NCI-H187 (cell line): ENCODE data around the gene KCNAB2.

Experiments
- DNase-seq, 2 experiments: peaks; one replicate each; lab custom pipeline; 2025; lab: John Stamatoyannopoulos, UW

KCNAB2 gene

DNA sequence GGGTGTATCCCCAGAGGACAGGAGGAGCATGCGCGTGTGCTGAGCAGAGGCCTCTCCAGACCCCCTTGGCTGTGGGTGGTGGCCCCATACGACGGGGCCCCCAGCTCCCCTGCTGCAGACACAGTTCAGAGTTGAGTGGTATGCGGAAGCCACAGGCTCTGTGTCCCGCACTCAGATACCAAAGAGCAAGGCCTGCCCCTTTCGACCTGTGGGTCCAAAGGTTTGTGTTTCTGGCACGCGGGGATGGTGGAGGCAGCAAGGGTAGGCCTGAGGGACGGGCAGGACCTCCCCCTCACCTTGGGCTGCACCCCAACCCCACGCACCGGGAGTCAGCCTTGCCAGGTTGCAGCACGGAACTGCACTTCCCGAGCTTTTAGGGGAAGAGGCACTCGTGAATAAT is at the start of gene KCNAB2:
TSS of gene KCNAB2 (plus strand) at position 328 of the 400 bp plus-strand sequence. CDS start 5,649 bp downstream, outside the sequence.
- DNase-seq, result no peak

DNA sequence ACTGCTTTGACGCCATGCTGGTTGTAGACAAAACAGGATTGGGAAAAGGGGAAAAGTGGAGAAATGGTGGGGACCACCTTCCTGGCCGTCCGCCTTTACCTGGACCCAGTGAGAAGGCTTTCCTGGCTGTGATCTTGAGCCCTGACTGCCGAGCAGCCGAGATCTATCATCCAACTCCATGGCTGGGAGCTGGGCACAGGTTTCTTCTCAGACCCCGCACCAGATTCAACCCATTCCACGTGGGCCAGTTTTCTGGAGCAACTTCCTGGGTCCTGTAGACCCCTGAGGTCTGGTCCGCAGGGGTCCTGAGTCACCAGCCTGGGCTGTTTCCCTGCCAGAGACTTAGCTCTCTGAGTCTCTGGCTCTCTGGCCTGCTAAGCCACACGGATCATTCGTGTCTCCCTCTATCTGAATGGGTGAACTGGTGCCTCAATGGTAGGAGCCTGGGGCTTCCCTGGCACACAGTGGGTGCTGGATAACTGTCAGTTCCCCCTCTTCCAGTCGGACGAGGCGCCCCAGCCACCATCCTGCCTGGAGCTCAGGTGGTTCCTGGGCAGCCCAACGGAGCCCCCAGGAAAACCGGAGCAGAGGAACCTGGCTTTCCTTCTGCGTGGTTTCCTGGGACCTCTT is 48.9 kb upstream of the KCNAB2 start:
- DNase-seq, result no peak

DNA sequence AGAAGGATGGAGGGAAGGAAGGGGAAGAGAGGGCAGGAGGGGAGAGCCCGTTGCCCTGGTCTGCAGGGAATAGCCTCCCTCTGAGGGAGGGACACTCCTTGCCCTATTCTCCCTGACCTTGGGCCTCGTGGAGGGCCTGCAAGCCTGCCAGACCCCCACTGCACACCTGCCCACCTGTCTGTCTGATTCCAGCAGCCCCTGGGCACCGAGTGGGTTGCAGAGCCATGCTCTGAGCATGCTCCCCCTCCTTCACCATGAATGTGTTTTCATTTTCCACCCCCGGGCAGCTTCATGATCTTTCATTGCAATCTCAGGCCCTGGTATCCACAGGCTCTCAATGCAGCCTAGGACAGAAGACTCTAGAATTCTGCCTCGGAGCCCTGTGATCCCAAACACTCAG is 48.4 kb upstream of the KCNAB2 start:
- no peak for DNase-seq

DNA sequence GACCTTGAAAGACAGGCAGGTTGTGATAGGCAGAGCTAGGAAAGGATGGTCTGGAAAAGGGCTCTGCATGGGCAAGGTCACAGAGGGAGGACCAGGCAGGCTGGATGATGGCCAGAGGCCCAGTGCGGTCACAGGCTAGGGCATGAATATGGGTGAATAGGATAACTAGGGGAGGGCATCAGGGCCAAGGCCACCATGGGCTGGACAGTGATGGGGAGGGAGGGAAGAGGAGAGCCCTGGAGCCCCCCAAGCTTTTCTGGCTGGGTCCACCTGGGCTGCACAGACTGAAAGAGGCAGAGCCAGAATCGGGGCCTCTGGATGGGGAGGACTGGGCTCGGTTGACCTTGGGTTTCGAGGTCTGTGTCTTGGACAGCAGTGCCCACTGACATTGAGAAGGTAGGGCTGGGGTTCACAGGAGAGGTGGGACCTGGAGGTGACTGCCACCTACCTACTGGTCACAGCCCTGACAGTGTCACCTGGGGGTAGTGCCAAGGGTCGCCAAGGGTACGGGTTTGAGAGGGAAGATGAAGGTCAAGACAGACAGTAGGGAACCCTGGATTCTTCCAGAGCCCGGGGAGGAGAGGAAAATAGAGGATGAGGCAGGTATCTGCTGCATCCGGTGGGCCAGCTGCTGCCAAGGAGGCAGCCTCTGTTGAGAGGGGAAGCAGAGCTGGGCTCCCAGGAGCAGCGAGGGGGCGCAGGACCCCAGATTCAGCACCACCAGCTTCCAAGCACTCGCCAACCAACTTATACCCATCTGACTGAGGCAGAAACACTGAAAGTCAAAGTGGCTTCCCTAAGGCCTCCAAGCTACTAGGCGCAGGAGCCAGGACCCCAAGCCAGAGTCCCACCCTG is 47.4 kb upstream of the KCNAB2 start:
- no peak for DNase-seq

DNA sequence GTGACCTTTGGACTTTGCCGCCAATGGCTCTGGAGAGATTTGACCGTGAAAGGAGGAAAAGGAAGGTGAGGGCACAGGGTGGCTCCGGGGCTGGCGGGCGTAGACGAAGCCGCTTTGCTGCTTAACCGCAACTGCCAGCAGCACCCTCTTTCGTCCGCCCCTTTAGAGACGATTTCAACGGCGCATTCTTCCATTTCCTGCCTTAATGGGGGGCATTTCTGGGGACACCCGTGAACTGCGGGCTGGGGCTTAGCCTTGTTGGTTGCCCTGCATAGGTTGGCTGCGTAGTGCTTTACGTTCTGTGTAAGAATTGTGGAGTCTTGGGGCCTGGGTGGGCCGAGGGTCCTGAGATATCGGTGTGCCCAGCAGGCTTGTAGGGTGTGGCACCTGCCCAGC is 46.8 kb upstream of the KCNAB2 start:
- DNase-seq, result no peak

DNA sequence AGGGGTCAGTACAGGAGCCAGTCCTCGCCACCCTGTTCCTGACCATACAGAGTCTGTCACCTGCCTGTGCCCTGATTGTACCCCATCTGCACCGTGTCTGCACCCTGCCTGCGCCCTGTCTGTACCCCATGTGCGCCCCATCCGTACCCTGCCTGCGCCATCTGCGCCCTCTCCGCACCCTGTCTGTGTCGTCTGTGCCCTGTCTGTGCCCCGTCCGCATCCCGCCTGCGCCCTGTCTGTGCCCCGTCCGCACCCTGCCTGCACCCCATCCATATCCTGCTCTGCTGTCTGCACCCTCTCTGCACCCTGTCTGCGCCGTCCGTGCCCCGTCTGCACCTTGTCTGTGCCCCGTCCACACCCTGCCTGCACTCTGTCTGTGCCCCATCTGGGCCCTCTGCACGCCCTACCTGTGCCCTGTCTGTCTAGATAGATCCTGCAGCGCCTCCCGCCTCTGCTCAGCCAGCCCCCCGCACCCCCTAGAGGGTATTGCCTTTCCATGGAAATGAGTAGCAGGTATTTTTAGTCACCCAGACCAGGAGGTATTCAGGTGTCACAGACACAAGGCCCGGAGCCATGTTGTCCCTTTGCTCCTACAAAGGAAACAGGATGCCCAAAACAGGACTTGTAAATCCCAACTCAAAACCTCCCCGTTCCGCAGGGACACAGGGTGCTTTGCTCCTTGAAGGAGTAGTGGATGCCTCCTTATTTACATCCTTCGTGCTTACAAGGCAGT is 45.8 kb upstream of the KCNAB2 start:
- no peak for DNase-seq

DNA sequence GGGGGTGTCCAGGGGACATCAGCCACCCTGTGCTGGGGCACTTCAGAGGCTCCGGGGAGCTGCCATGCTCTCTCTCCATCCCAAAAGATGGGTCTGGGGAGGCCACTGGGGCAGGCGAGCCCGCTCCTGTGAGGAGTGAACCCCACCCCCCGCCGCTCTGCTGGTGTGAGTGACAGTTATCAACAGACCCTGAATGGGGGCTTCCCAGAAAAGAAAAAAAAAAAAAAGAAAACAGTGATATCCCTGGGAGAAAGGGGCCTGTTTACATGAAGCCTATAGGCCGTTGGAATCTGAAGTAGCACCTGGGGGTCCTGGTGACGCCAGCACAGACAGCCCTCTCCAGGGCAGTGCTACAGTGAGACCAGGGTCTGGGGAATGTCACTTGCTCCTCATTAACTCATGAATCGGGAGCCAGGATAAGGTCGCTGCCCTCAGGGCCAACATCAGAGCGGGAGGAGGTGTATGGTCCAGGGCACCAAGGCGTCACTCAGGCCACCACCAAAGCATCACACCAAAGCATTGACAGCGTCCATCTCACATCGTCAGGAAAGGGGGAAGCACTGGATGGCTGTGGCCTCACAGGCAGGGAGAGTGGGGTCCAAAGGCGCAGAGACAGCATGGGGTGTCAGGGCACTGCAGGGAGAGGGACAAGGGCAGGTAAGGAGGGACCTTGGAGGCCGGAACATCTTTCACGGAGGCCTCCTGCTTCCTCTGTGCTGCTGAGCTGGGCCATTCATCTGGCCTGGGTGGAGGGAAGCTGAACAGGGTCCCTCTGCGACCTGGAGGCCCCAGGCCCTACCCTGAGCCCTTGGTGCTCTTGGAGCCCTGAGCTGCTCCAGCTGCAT is 45.0 kb upstream of the KCNAB2 start:
- DNase-seq, result no peak

DNA sequence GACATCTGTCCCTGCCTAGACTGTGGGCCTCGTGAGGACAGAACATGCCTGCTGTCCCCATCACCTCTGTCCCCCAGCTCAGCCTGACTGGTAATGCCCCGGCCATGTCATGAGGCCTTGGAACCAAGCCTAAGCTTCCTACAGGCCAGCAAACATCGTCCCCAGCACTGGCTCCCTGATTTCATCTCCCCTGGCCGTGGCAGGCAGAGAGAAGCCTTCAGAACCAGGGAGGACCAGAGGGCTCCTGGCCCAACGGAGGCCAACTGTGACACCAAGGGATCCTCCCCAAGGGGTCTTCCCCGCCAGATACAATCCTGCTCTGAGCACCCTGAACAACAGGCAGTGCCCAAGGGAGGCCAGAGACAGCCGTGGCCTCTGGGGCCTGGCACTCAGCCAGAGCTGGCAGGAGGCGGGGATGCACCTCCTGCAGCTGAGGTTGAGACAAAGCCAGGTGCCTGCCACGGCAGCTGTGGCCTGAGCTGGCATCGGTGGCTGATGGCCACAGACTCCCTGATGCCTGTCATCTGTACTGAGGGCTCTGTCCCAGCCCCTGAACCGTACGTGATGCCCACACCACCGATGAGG is 43.6 kb upstream of the KCNAB2 start:
- peak; percentile 44 to 64 for DNase-seq

DNA sequence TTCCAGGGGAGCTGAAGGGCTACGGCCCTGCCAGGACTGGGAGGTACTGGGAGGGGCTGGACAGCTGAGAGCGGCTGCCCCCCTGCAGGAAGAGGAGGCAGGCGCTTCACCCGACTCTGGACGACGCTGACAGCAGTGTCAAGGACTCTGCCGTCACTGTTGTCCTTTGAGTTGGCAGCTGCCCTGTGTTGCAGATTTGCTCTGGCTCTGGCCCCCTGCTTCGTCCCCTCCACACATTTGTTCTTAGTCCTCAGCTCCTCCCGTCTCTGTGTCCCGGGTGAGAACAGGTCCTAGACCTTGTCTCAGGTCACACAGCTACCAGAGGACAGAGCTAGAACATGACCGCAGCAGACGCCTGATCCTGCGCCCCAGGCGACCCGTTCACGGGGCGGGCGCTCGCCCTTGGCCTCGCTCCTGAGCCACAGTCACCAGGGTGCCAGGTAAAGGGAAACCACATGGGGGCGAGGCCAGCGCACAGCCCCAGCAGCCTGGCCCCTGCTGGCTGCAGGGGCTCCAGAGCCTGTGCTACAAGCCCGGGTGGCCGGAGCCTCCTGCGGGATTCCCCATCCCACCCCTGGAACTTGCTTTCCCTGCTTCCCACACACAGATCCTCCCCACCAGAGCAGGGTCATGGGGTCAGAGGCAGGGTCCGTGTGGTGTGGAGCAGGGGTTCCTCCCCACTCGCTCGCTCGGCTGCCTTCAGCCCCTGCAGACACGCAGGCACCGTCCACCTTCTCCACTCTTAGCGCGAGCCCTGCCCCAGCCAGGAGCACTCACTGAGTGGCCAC is 42.8 kb upstream of the KCNAB2 start:
- DNase-seq, result no peak

DNA sequence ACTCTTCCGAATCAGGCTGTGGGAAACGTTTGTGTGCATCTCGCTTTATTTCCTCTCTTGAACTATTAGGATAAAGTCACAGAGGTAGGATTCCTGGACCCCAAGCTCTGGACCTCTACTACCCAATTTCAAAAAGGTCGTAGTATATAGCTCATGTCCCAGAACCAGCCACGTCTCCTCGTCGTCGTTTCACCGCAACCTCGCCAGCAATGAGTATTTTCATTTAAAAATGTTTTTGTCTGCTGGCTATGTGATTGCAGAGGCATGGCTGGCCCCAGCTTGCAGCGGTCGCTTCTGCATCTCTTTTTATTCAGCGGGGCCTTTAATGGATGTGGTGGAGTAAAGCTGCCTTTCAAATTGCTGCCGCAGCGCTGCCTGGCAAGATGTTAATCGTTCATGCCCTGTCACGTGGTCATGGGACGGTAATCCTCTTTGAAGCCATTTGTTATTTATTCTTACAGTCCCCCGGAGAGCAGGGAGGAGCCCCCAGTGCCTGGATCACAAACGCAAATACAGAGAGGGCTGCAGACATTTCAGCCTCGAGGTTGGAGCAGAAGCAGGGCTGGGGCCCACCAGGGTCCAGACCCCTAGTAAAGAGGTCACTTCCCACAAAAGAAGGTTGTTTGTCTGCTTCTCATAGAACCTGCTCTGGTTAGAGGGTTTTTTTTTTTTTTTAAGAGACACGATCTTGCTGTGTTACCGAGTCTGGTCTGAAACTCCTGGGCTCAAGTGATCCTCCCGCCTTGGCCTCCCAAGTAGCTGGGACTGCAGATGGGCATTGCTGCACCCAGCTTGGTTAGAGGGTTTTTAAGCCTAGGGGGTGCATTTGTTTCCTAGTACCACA is 41.9 kb upstream of the KCNAB2 start:
- DNase-seq, result peak; percentile 37 to 58

DNA sequence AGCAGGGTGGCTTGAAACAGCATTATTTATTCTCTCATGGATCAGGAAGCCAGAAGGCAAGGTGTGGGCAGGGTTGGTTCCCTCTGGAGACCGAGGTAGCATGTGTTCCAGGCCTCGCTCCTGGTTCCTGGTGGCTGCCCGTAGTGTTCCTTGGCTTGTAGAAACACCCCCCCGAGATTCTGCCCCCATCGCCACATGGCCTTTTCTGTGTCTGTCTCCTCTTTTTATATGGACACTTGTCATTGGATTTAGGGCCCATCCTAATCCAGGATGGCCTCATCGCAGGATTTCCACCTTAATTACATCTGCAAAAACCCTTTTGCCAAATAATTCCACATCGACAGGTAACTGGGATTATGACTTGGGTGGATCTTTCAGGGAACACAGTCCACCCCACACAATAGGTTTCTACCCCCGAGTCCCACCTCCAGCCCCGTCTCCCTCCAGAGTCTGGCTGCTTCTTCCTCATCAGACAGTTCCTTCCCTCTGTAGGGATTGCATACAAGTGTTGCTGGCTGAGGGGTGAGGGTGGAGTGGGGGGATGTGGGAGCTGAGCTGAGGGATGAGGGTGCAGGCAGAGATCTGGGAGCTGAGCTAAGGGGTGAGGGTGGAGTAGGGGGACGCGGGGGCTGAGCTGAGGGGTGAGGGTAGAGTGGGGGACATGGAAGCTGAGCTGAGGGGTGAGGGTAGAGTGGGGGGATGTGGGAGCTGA is 41.1 kb upstream of the KCNAB2 start:
- no peak for DNase-seq

DNA sequence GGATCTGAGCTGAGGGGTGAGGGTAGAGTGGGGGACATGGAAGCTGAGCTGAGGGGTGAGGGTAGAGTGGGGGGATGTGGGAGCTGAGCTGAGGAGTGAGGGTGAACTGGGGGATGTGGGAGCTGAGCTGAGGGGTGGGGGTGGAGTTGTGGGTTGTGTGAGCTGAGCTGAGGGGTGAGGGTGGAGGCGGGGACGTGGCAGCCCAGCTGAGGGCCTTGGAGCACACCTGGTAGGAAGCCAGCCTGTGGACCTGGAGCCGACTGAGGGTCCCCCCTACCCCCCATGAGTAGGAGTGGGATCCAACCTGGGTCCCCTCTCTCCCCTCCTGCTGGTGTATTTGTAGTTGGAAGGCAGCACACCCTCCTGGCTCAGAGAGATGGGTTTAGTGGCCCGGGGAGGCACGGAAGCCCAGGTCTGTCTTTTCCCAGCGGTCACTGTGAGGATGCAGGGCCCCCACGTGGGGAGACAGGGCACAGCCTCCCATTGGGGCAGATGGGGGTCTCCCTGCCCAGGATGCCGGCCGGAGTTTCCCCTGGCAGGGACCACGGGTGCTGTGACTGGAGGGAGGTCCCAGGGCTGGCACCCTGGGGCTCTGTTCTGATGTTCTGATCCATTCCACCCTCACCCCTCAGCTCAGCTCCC is 40.3 kb upstream of the KCNAB2 start:
- no peak for DNase-seq

DNA sequence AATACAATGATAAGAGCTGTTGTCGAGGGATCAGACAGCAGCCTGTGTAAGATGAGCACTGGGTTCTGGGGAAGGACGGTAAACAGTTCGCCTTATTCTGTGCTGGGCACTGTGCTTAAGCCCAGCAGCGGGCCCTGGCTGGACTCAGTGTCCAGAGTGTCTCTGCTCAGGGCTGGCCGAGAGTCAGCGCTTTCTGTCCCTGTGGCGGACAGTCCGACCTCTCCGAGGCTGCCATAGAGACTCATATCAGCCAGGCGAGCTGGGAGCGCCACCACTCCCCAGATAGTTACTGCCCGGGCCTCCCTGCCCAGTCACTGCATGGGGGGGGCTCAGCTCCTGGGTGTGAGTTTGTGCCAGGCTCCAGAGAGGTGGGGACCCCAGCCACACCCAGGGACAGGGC is 38.8 kb upstream of the KCNAB2 start:
- no peak for DNase-seq

DNA sequence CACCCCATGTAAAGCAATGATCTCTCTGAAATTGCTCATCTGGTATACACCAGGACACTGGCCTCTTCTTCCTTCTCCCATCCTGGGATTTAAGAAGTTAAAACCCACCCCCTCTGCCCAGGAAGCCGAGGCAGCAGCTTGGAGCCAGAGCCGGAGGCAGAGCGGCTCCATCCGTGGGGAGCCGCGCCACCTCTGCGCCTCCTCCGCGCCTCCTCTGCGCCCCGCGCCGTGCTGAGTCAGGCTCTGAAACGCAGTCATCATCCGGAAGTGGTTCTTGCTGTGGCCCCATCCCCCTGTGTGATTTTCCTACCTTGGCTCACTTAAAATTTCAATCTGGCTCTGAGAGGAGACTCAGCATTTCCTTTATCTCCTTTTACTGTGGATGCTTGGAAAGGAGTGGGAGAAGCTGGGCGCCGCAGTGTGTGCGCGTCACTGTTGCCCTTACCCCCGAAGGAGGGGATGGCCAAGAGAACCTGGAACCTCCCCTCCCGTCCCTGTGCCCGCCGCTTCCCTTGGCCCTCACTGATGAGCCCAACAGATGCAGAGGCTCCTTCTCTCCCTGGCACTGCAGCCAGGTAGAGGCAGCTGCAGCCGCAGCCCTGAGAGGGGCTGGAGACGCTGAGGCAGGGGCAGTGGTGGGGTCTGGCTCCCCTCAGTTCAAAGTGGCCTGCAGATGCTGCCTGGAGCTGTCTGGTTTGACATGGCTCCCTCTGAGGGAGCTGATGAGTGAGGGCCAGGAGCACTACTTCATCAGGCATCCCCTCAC is 38.2 kb upstream of the KCNAB2 start:
- DNase-seq, result no peak

DNA sequence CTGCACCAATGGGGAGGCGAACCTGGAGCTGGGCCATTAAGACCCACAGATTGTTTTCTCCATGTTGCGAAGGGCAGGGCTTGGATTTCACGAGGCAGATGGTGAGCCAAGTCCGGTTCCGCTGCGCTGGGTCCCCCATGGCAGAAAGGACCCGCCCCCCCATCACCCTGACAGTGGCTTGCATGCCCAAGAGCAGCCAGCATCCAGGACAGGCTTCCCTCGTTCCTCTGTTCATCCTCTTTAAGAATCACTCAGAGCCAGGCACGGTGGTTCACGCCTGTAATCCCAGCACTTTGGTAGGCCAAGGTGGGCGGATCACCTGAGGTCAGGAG is 37.6 kb upstream of the KCNAB2 start:
- no peak for DNase-seq

DNA sequence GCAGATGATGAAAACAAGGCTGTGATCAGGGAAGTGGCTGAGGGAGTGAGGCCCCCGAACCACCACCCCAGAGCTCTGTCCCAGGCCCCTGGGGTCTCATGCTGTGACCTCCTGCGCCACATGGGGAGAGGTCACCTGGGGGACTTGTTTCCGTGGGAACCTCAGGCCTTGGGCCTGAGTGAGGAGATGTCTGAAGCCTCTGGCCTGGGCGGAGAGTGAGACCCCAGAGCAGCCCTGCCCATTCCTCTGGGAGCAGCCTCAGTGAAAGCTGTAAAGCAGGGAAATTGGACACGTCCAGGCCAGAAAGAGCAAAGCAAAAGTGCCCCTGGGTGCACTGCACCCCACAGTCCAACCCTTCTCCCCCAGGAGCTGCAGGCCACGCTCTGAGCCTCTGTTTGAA is 37.0 kb upstream of the KCNAB2 start:
- no peak for DNase-seq

DNA sequence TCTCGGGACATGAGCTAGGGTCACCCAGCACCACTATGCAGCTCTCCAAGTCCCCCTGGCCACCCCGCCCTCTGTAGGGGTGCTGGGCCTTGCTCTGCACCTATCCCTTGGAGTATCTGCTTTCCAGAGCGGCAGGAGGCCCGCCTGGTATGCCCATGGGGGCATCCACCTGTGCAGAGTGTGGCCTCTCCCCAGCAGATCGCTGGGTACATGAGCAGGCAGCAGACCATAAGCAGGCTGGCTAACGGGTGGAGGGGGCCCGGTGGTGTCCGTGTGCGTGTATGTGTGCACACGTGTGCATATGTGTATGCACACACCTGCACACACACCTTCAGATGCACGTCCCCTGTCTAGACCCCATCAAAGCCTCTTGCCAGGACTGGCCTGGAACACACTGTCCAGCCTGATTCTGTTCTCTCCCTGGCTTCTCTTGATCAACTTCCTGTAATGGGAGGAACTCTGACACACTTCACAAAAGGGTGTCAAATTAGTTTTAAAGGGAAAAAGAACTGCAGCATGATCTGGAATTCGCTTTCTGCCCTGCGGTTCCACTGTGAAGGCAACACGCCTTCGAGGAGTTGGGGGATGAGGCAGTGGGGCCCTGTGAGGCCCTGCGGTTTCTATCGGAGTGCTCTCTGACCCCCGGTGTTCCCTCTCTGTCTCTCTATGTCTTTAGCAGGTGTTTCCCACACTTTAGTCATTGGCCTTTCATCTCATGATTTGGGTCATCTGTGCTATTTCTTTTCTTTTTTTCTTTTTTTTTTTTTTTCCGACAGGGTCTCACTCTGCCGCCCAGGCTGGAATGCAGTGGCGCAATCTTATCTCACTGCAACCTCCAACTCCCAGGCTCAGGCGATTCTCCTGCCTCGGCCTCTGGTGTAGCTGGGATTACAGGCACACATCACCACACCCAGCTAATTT is 36.3 kb upstream of the KCNAB2 start:
- DNase-seq, result no peak
